ENCODE measurements around the gene TP53BP2. TPM values are rescaled to one million over a fixed set of nuclear protein-coding genes. Genes with fewer than 3 reads are reported as not detected.

The TP53BP2 gene
- total RNA-seq, 2 experiments from 2014 or later = 21.1 to 21.7 TPM

- peaks cover 21% of the 10 kb centered on the region for H3K4me1 ChIP-seq (ENCODE audit: insufficient read depth, low read length, poor library complexity, severe bottlenecking)
- peaks cover 24% of the 10 kb centered on the region for H3K79me2 ChIP-seq (ENCODE audit: insufficient read depth, low read depth, low read length)
- H3K4me3 ChIP-seq (ENCODE audit: low read depth, low read length, poor library complexity, severe bottlenecking) = no peak overlapping the region
- CTCF ChIA-PET (ENCODE audit: unreplicated experiment) = no interaction called here
- H3K4me2 ChIP-seq (ENCODE audit: low read length) = no peak overlapping the region
- intact Hi-C loops (cut with micrococcal nuclease; ENCODE audit: unreplicated experiment) = loop anchor here (2.0 to 10.0 kb wide), 5 partner anchors 145 to 587 kb away; partner anchors contain the start of genes DEGS1, FBXO28, SUSD4 and WDR26
- no peak overlapping the region for H3K27ac ChIP-seq (ENCODE audit: low read depth, low read length, poor library complexity, severe bottlenecking)
- no peaks in the 10 kb centered on the region; the same call in 1 of the 2 replicates for H4K20me1 ChIP-seq (ENCODE audit: insufficient read depth, low read length)
- no peaks in the 10 kb centered on the region for H3K9me3 ChIP-seq (ENCODE audit: low read length)
- H2AFZ ChIP-seq (ENCODE audit: low read length) = no peak overlapping the region
- no peak for TF ChIP-seq EZH2phosphoT487 (IDR thresholded peaks at IDR 0.05; ENCODE audit: borderline replicate concordance, low read depth, low read length)
- TF ChIP-seq, protein P1, sequence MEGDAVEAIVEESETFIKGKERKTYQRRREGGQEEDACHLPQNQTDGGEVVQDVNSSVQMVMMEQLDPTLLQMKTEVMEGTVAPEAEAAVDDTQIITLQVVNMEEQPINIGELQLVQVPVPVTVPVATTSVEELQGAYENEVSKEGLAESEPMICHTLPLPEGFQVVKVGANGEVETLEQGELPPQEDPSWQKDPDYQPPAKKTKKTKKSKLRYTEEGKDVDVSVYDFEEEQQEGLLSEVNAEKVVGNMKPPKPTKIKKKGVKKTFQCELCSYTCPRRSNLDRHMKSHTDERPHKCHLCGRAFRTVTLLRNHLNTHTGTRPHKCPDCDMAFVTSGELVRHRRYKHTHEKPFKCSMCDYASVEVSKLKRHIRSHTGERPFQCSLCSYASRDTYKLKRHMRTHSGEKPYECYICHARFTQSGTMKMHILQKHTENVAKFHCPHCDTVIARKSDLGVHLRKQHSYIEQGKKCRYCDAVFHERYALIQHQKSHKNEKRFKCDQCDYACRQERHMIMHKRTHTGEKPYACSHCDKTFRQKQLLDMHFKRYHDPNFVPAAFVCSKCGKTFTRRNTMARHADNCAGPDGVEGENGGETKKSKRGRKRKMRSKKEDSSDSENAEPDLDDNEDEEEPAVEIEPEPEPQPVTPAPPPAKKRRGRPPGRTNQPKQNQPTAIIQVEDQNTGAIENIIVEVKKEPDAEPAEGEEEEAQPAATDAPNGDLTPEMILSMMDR (conservative IDR thresholded peaks at IDR 0.05; ENCODE audit: low read length) = no peak
- H3K36me3 ChIP-seq (ENCODE audit: insufficient read depth, low read length) = no peaks in the 10 kb centered on the region
- DNase-seq (ENCODE audit: low spot score) = no peak
- POLR2A ChIA-PET = no interaction called here
- no peaks in the 10 kb centered on the region for H3K9me2 ChIP-seq (ENCODE audit: insufficient read depth, low read length)
- no TSS peak for BruUV-seq (replicated peaks)
Measured at GRCh38 chr1:223847781-223848345, 2.1 kb upstream of the TP53BP2 start.

DNA sequence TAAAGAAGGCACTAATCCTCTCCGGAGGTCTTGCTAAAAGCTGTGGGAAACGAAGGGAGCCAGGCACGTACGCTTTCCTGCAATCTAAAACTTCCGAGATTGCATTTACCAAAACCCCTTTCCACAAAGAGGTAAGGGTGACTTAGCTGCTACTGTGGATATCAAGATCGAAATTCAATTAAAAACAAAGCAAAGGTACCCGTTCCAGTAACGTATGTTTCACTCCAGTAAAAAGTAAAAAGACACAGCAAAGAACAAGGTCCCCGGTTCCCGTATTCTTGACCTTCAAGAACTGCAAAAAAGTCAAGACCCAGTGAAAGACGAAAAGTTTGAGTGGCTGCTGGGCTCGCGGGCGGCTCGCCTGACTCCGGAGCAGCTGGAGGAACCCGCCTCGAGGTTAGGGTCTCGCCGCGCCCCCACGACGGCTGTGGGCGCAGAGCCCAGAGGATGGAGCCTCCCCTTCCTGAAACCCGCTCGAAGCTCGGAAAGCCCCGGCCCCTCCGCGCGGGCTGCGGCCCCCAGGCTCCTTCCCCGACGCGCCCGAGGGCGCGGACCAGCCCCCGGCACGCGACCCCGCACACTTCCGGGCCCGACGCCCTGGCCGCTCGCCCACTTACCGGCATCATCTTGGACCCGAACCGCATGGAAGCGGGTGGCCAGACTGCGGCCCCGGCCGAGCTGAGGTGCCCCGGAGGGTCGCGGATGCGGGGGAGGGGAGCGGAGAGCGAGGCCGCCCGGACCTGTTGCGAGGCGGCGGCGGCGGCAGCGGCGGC is 524 bp downstream of the TP53BP2 start:
- peak; percentile 59 for DNase-seq (ENCODE audit: low spot score)
- peak overlapping the region; percentile 93 for H3K4me2 ChIP-seq (ENCODE audit: low read length)
- H3K36me3 ChIP-seq (ENCODE audit: insufficient read depth, low read length) = no peaks in the 10 kb centered on the region
- ChIA-PET CTCF (ENCODE audit: unreplicated experiment) (no interaction called here), POLR2A (interaction anchor here (0.7 kb wide), 1 partner anchor 34 kb away, joined by 3 read pairs; no protein-coding TSS in a partner anchor)
- BruUV-seq (replicated peaks) = no TSS peak
- H3K4me1 ChIP-seq (ENCODE audit: insufficient read depth, low read length, poor library complexity, severe bottlenecking) = peaks cover 26% of the 10 kb centered on the region
- H3K79me2 ChIP-seq (ENCODE audit: insufficient read depth, low read depth, low read length) = peaks cover 48% of the 10 kb centered on the region
- H2AFZ ChIP-seq (ENCODE audit: low read length) = peak overlapping the region; percentile 82
- intact Hi-C loops (cut with micrococcal nuclease; ENCODE audit: unreplicated experiment) = loop anchor here (10.0 kb wide), 4 partner anchors 270 to 590 kb away; partner anchors contain the start of genes DEGS1, FBXO28, SUSD4 and WDR26
- no peak for TF ChIP-seq EZH2phosphoT487 (IDR thresholded peaks at IDR 0.05; ENCODE audit: borderline replicate concordance, low read depth, low read length)
- TF ChIP-seq, protein P1 (conservative IDR thresholded peaks at IDR 0.05; ENCODE audit: low read length) = no peak
- peak overlapping the region; percentile 67 for H3K27ac ChIP-seq (ENCODE audit: low read depth, low read length, poor library complexity, severe bottlenecking)
- H3K4me3 ChIP-seq (ENCODE audit: low read depth, low read length, poor library complexity, severe bottlenecking) = peak overlapping the region; percentile 80
- H4K20me1 ChIP-seq (ENCODE audit: insufficient read depth, low read length) = peaks cover 5% of the 10 kb centered on the region; the same call in 1 of the 2 replicates
- H3K9me3 ChIP-seq (ENCODE audit: low read length) = no peaks in the 10 kb centered on the region
- H3K9me2 ChIP-seq (ENCODE audit: insufficient read depth, low read length) = no peaks in the 10 kb centered on the region

DNA sequence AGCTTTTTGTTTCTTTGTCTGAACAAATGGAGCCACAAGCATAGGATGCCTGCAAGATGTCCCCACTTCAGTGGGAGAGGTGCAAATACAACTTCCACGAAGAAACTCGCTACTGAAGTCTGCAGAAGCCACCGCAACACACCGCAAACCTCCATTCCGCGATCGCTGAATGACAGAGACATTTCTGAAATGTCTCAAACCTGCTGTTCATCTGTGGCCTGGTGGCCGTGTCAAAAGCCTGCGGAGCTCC is 1.0 kb downstream of the TP53BP2 start:
- peak overlapping the region; percentile 80 for H3K4me3 ChIP-seq (ENCODE audit: low read depth, low read length, poor library complexity, severe bottlenecking)
- peak overlapping the region; percentile 82 for H2AFZ ChIP-seq (ENCODE audit: low read length)
- peaks cover 52% of the 10 kb centered on the region for H3K79me2 ChIP-seq (ENCODE audit: insufficient read depth, low read depth, low read length)
- H3K4me2 ChIP-seq (ENCODE audit: low read length) = peak overlapping the region; percentile 93
- no peaks in the 10 kb centered on the region for H3K9me2 ChIP-seq (ENCODE audit: insufficient read depth, low read length)
- POLR2A ChIA-PET = interaction anchor here (0.7 kb wide), 1 partner anchor 33 kb away, joined by 3 read pairs; no protein-coding TSS in a partner anchor
- TF ChIP-seq, protein P1 (conservative IDR thresholded peaks at IDR 0.05; ENCODE audit: low read length) = no peak
- CTCF ChIA-PET (ENCODE audit: unreplicated experiment) = no interaction called here
- intact Hi-C loops (cut with micrococcal nuclease; ENCODE audit: unreplicated experiment) = loop anchor here (10.0 kb wide), 4 partner anchors 270 to 590 kb away; partner anchors contain the start of genes DEGS1, FBXO28, SUSD4 and WDR26
- DNase-seq (ENCODE audit: low spot score) = peak; percentile 48
- H3K27ac ChIP-seq (ENCODE audit: low read depth, low read length, poor library complexity, severe bottlenecking) = peak overlapping the region; percentile 67
- H3K36me3 ChIP-seq (ENCODE audit: insufficient read depth, low read length) = no peaks in the 10 kb centered on the region
- H3K4me1 ChIP-seq (ENCODE audit: insufficient read depth, low read length, poor library complexity, severe bottlenecking) = peaks cover 26% of the 10 kb centered on the region
- BruUV-seq (replicated peaks) = no TSS peak
- no peaks in the 10 kb centered on the region for H3K9me3 ChIP-seq (ENCODE audit: low read length)
- peaks cover 7% of the 10 kb centered on the region; the same call in 1 of the 2 replicates for H4K20me1 ChIP-seq (ENCODE audit: insufficient read depth, low read length)

Data from OCI-LY7 (cell line).